GM12891 (cell line): ENCODE measurements around the gene CASTOR2.

Source experiments
- DNase-seq: peaks from one replicate; pipeline ENCODE4 v3.0.0; 2011; ENCODE audit warnings: low spot score; ENCODE audit not compliant: insufficient read length
- FAIRE-seq: peaks from 2 replicates; lab custom pipeline; 2011; peaks lifted over from hg19 to GRCh38; lab: Jason Lieb, UNC
- PAX5 ChIP-seq: IDR thresholded peaks from 2 replicates; pipeline ENCODE4 v1.6.1; 2011; ENCODE audit warnings: low read length, moderate library complexity, mild to moderate bottlenecking; ENCODE audit not compliant: insufficient read depth, severe bottlenecking
- POLR2A ChIP-seq: IDR thresholded peaks from 2 replicates; pipeline ENCODE4 v1.6.1; 2011; ENCODE audit warnings: low read depth, low read length, control low read depth
- POLR2AphosphoS5 ChIP-seq: IDR thresholded peaks from 2 replicates; pipeline ENCODE4 v1.6.1; 2011; ENCODE audit warnings: low read depth, low read length, control low read depth
- POU2F2 ChIP-seq: IDR thresholded peaks from 2 replicates; pipeline ENCODE4 v1.6.1; 2011; ENCODE audit warnings: low read depth, mild to moderate bottlenecking, control low read depth, low read length, moderate library complexity
- SPI1 ChIP-seq: IDR thresholded peaks from 2 replicates; pipeline ENCODE4 v1.6.1; 2011; ENCODE audit warnings: low read depth, low read length, control low read depth
- TAF1 ChIP-seq: IDR thresholded peaks from 2 replicates; pipeline ENCODE4 v1.6.1; 2011; ENCODE audit warnings: low read depth, low read length, control low read depth

Gene CASTOR2

GRCh38 chr7:75028299-75028698 is 63.8 kb downstream of the CASTOR2 start:
- no peak for FAIRE-seq
- TF ChIP-seq POLR2AphosphoS5 = no peak
- no peak for TF ChIP-seq SPI1
- TF ChIP-seq POU2F2 = no peak
- TF ChIP-seq TAF1 = no peak
- TF ChIP-seq POLR2A = no peak
- no peak for TF ChIP-seq PAX5

GRCh38 chr7:75033064-75033463 is 68.6 kb downstream of the CASTOR2 start:
- TF ChIP-seq POLR2AphosphoS5 (no peak), POLR2A (no peak), SPI1 (no peak), TAF1 (no peak), POU2F2 (no peak), PAX5 (no peak)
- FAIRE-seq = no peak

More at GRCh38 chr7:75028299-75028698, 63.8 kb downstream of the CASTOR2 start:
- DNase-seq = no peak

GRCh38 chr7:75033826-75034225 is 69.3 kb downstream of the CASTOR2 start:
- TF ChIP-seq TAF1 (no peak), POU2F2 (no peak), SPI1 (no peak), PAX5 (no peak), POLR2A (no peak), POLR2AphosphoS5 (no peak)
- no peak for DNase-seq
- no peak for FAIRE-seq

More at GRCh38 chr7:75033064-75033463, 68.6 kb downstream of the CASTOR2 start:
- no peak for DNase-seq

- no peak for DNase-seq
- FAIRE-seq = no peak
- TF ChIP-seq TAF1 = no peak
Measured at GRCh38 chr7:75038508-75038907, 74.0 kb downstream of the CASTOR2 start.

GRCh38 chr7:75039166-75039565 is 74.7 kb downstream of the CASTOR2 start:
- DNase-seq (no peak), FAIRE-seq (no peak)
- TF ChIP-seq POU2F2 = no peak
- TF ChIP-seq POLR2A = no peak

GRCh38 chr7:75039709-75040108 is 75.2 kb downstream of the CASTOR2 start:
- FAIRE-seq (no peak), DNase-seq (no peak)
- TF ChIP-seq TAF1 (no peak), POLR2A (no peak), POLR2AphosphoS5 (no peak), SPI1 (no peak), PAX5 (no peak), POU2F2 (no peak)

GRCh38 chr7:75040512-75040911 is 76.0 kb downstream of the CASTOR2 start:
- TF ChIP-seq POU2F2 (no peak), PAX5 (no peak), POLR2A (no peak), SPI1 (no peak), TAF1 (no peak), POLR2AphosphoS5 (no peak)
- FAIRE-seq = no peak
- DNase-seq = no peak

GRCh38 chr7:75042286-75042685 is 77.8 kb downstream of the CASTOR2 start:
- no peak for TF ChIP-seq TAF1
- no peak for TF ChIP-seq POLR2AphosphoS5
- TF ChIP-seq POLR2A = no peak
- no peak for TF ChIP-seq SPI1
- DNase-seq (no peak), FAIRE-seq (no peak)

GRCh38 chr7:75042831-75043703 is 78.6 kb downstream of the CASTOR2 start:
- TF ChIP-seq SPI1 (no peak), POLR2AphosphoS5 (0 out of 2 replicates have a peak, but pooled peaks have one; percentile 15), POU2F2 (no peak)
- DNase-seq (no peak), FAIRE-seq (no peak)

- DNase-seq (no peak), FAIRE-seq (no peak)
- TF ChIP-seq POLR2A (no peak), SPI1 (no peak)
Measured at GRCh38 chr7:75045881-75046280, 81.4 kb downstream of the CASTOR2 start.

GRCh38 chr7:75048435-75049379 is 84.2 kb downstream of the CASTOR2 start:
- no peak for FAIRE-seq
- TF ChIP-seq TAF1 (no peak), PAX5 (no peak), POU2F2 (no peak), SPI1 (no peak), POLR2A (no peak), POLR2AphosphoS5 (no peak)
- no peak for DNase-seq
